GM20000 (cell line): ENCODE data around the gene PAQR6.

ENCODE experiments used
- DNase-seq: peaks from one replicate; pipeline ENCODE4 v3.0.0; 2012; ENCODE audit warnings: low spot score
- TF ChIP-seq, protein P1 (sequence below): IDR thresholded peaks from 2 replicates; pipeline ENCODE4 v1.5.1; 2012; ENCODE audit warnings: mild to moderate bottlenecking, control low read depth; ENCODE audit errors: extremely low read depth, missing control alignments

Gene PAQR6

GRCh38 chr1:156244126-156244525, 3.7 kb downstream of the PAQR6 start:
- DNase-seq: no peak
- TF ChIP-seq, protein P1, sequence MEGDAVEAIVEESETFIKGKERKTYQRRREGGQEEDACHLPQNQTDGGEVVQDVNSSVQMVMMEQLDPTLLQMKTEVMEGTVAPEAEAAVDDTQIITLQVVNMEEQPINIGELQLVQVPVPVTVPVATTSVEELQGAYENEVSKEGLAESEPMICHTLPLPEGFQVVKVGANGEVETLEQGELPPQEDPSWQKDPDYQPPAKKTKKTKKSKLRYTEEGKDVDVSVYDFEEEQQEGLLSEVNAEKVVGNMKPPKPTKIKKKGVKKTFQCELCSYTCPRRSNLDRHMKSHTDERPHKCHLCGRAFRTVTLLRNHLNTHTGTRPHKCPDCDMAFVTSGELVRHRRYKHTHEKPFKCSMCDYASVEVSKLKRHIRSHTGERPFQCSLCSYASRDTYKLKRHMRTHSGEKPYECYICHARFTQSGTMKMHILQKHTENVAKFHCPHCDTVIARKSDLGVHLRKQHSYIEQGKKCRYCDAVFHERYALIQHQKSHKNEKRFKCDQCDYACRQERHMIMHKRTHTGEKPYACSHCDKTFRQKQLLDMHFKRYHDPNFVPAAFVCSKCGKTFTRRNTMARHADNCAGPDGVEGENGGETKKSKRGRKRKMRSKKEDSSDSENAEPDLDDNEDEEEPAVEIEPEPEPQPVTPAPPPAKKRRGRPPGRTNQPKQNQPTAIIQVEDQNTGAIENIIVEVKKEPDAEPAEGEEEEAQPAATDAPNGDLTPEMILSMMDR: no peak

DNA sequence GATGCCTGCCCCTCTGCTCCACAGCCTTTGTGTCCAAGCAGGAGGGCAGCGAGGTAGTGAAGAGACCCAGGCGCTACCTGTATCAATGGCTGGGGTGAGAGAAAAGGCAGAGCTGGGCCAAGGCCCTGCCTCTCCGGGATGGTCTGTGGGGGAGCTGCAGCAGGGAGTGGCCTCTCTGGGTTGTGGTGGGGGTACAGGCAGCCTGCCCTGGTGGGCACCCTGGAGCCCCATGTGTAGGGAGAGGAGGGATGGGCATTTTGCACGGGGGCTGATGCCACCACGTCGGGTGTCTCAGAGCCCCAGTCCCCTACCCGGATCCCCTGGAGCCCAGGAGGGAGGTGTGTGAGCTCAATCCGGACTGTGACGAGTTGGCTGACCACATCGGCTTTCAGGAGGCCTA, 5.1 kb downstream of the PAQR6 start:
- DNase-seq: no peak
- TF ChIP-seq, protein P1: no peak

- DNase-seq: no peak
- TF ChIP-seq, protein P1: no peak
These were observed 5.9 kb downstream of the PAQR6 start, which contains the start of gene BGLAP for GRCh38 chr1:156241926-156242325. Gene BGLAP (plus strand): TSS chr1:156242184. CDS start chr1:156242232, 48 bp downstream.

DNA sequence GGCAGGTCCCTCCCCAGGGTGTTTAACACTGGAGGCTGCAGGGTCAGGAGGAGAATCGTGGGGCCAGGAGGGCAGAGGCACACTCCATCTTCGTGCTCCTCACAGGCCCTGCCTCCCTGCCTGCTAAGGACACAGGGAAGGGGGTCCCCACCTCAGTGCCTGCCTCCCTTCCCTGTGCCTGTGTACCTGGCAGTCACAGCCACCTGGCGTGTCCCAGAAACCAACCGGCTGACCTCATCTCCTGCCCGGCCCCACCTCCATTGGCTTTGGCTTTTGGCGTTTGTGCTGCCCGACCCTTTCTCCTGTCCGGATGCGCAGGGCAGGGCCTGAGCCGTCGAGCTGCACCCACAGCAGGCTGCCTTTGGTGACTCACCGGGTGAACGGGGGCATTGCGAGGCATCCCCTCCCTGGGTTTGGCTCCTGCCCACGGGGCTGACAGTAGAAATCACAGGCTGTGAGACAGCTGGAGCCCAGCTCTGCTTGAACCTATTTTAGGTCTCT, 6.5 kb downstream of the PAQR6 start:
- no peak for DNase-seq
- TF ChIP-seq, protein P1: no peak

DNA sequence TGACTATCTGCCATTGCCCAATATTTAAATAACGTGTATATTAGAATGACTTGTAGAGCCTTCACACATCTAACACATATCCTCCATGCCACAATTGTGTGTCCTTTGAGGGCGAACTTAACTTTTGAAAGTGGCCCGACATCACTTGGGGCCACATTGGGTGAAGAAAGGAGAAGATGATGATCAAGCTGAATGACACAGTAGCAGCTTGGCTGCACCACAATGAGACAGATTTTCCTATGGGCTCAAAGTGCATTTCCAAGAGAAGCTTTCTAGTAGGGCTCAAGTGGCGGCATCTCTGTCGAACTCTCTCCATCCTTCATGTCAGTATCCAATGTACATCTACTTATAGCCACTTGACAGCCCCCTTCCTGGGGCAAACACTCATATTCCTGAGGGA, 9.6 kb downstream of the PAQR6 start:
- TF ChIP-seq, protein P1: no peak
- no peak for DNase-seq

DNA sequence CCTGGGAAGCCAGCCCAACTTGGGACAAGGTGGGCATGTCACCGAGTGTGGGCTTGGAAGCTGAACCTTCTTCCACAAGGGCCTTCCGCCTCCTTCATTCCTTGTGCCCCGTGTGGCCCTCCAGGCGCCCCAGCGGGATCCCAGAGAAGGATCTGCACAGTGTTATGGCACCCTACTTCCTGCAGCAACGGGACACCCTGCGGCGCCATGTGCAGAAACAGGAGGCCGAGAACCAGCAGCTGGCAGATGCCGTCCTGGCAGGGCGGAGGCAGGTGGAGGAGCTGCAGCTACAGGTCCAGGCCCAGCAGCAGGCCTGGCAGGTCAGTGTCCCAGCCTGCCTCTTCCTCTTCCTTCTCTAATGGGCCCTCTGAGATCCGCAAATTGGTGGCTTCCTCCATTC, 11.7 kb downstream of the PAQR6 start:
- TF ChIP-seq, protein P1: no peak
- DNase-seq: no peak

GRCh38 chr1:156233426-156234127, 14.3 kb downstream of the PAQR6 start:
- TF ChIP-seq, protein P1: no peak
- no peak for DNase-seq
